Cerebellar cortex (tissue), 1 donor: ENCODE results near the gene PRRG2.

Source experiments
- DNase-seq: peaks from one replicate; pipeline ENCODE4 v3.0.0-alpha.2; 2015; ENCODE audit warnings: low spot score

PRRG2 gene

GRCh38 chr19:49557641-49558325, 23.3 kb upstream of the PRRG2 start:
- no peak for DNase-seq

GRCh38 chr19:49558591-49558990, 22.5 kb upstream of the PRRG2 start:
- no peak for DNase-seq

- no peak for DNase-seq
Observed at GRCh38 chr19:49559443-49559842, 21.7 kb upstream of the PRRG2 start.

- no peak for DNase-seq
Observed at GRCh38 chr19:49559928-49560327, 21.2 kb upstream of the PRRG2 start.

- no peak for DNase-seq
Observed at GRCh38 chr19:49560358-49560900, 20.7 kb upstream of the PRRG2 start.

GRCh38 chr19:49564616-49565045, 16.5 kb upstream of the PRRG2 start:
- DNase-seq: no peak

GRCh38 chr19:49565261-49565660, 15.9 kb upstream of the PRRG2 start:
- no peak for DNase-seq

- no peak for DNase-seq
Observed at GRCh38 chr19:49566302-49566701, 14.8 kb upstream of the PRRG2 start.

GRCh38 chr19:49567861-49568441, 13.2 kb upstream of the PRRG2 start:
- DNase-seq: no peak

GRCh38 chr19:49570138-49570856, 10.8 kb upstream of the PRRG2 start:
- peak; percentile 84 for DNase-seq

GRCh38 chr19:49570997-49571676, 10.0 kb upstream of the PRRG2 start:
- peak; percentile 53 for DNase-seq

- no peak for DNase-seq
Observed at GRCh38 chr19:49573009-49573408, 8.1 kb upstream of the PRRG2 start.

GRCh38 chr19:49573425-49573824, 7.7 kb upstream of the PRRG2 start:
- no peak for DNase-seq

GRCh38 chr19:49574206-49574755, 6.8 kb upstream of the PRRG2 start:
- no peak for DNase-seq

GRCh38 chr19:49579193-49579592, 1.9 kb upstream of the PRRG2 start:
- DNase-seq: no peak

- no peak for DNase-seq
Observed at GRCh38 chr19:49579947-49580263, 1.2 kb upstream of the PRRG2 start.

GRCh38 chr19:49580264-49581006, 681 bp upstream of the PRRG2 start, which contains the start of gene NOSIP:
NOSIP (minus strand) TSS chr19:49580556; CDS start chr19:49560691, 19,865 bp downstream.
- peak; percentile 97 for DNase-seq

GRCh38 chr19:49583239-49583638, 2.1 kb downstream of the PRRG2 start:
- DNase-seq: no peak

GRCh38 chr19:49585023-49585422, 3.9 kb downstream of the PRRG2 start:
- no peak for DNase-seq

GRCh38 chr19:49587227-49587626, 6.1 kb downstream of the PRRG2 start:
- DNase-seq: no peak

- no peak for DNase-seq
Observed at GRCh38 chr19:49588365-49589122, 7.4 kb downstream of the PRRG2 start.
